IMR-90 (cell line): ENCODE results near the gene CELA3B. TPM values are rescaled to one million over a fixed set of nuclear protein-coding genes. Genes with fewer than 3 reads are reported as not detected.

ENCODE experiments used
- ATAC-seq: fragments of 200-7000 bp; cut with Tn5 transposase; 2 replicates; pipeline ENCODE4 v1.9.1; 2020; ENCODE audit warnings: low read depth, mild to moderate bottlenecking, moderate library complexity
- BruUV-seq: library from RNA; stranded (reverse); fragments of 400-500 nt; replicated peaks from 2 replicates; lab custom pipeline; 2021; lab: Mats Ljungman, UMichigan
- CTCF ChIA-PET: fragments of 300-600 bp; formaldehyde crosslinking; extraction: SDS; loops from one replicate; lab custom pipeline; 2021; ENCODE audit warnings: antibody characterized with exemption; lab: Yijun Ruan, JAX
- POLR2A ChIA-PET: fragments of 300-600 bp; sonication (Branson Sonifier 250); formaldehyde crosslinking; loops from one replicate; lab custom pipeline; 2022; ENCODE audit warnings: antibody characterized with exemption; ENCODE audit not compliant: unreplicated experiment; lab: Charles Lee
- DNase-seq: peaks from one replicate; pipeline ENCODE4 v3.0.0; 2013
- H2AFZ ChIP-seq: replicated peaks from 2 replicates; pipeline ENCODE3; 2013; ENCODE audit warnings: low read length, mild to moderate bottlenecking; ENCODE audit not compliant: poor library complexity
- H2AK5ac ChIP-seq: 2 replicates; pipeline ENCODE4 v1.6.1; 2013; ENCODE audit warnings: low read depth, low read length, inconsistent platforms
- H2AK9ac ChIP-seq: replicated peaks from 2 replicates; pipeline ENCODE3; 2013; ENCODE audit warnings: mild to moderate bottlenecking, low read depth, low read length, moderate library complexity; ENCODE audit not compliant: poor library complexity
- H2BK120ac ChIP-seq: 2 replicates; pipeline ENCODE4 v1.6.1; 2013; ENCODE audit warnings: low read depth, low read length, inconsistent platforms
- H2BK15ac ChIP-seq: 3 replicates; pipeline ENCODE4 v1.6.1; 2013; ENCODE audit warnings: low read depth, low read length, inconsistent platforms
- H2BK20ac ChIP-seq: 2 replicates; pipeline ENCODE4 v1.6.1; 2013; ENCODE audit warnings: low read depth, mild to moderate bottlenecking, inconsistent platforms, low read length, moderate library complexity
- H2BK5ac ChIP-seq: 2 replicates; pipeline ENCODE4 v1.6.1; 2013; ENCODE audit warnings: mild to moderate bottlenecking, low read depth, low read length, inconsistent platforms; ENCODE audit not compliant: poor library complexity, severe bottlenecking
- H3K14ac ChIP-seq: replicated peaks from 2 replicates; pipeline ENCODE4 v1.6.1; 2013; ENCODE audit warnings: low read depth, low read length, inconsistent platforms
- H3K18ac ChIP-seq: 2 replicates; pipeline ENCODE4 v1.6.1; 2013; ENCODE audit warnings: low read depth, low read length, control low read depth
- H3K23ac ChIP-seq: 2 replicates; pipeline ENCODE4 v1.6.1; 2013; ENCODE audit warnings: low read depth, low read length, inconsistent platforms
- H3K27ac ChIP-seq: 2 replicates; pipeline ENCODE4 v1.5.1; 2013; ENCODE audit warnings: mild to moderate bottlenecking, control low read depth, low read length; ENCODE audit not compliant: insufficient read depth
- H3K27me3 ChIP-seq: 2 replicates; pipeline ENCODE4 v1.6.1; 2013; ENCODE audit warnings: low read length; ENCODE audit not compliant: control insufficient read depth, insufficient read depth
- H3K36me3 ChIP-seq: 2 replicates; pipeline ENCODE4 v1.6.1; 2013; ENCODE audit warnings: low read length, mixed read lengths; ENCODE audit not compliant: control insufficient read depth, insufficient read depth
- H3K4ac ChIP-seq: 2 replicates; pipeline ENCODE4 v1.6.1; 2013; ENCODE audit warnings: low read depth, low read length, inconsistent platforms
- H3K4me1 ChIP-seq: 2 replicates; pipeline ENCODE4 v1.6.1; 2013; ENCODE audit warnings: low read length, mixed read lengths; ENCODE audit not compliant: control insufficient read depth, insufficient read depth
- H3K4me2 ChIP-seq: 2 replicates; pipeline ENCODE4 v1.6.1; 2013; ENCODE audit warnings: low read depth, mild to moderate bottlenecking, control low read depth, low read length, moderate library complexity
- H3K4me3 ChIP-seq: 2 replicates; pipeline ENCODE4 v1.5.1; 2013; ENCODE audit warnings: low read depth, mild to moderate bottlenecking, control low read depth, low read length, moderate library complexity; ENCODE audit not compliant: insufficient read depth
- H3K56ac ChIP-seq: 2 replicates; pipeline ENCODE4 v1.6.1; 2013; ENCODE audit warnings: low read length, inconsistent platforms; ENCODE audit not compliant: insufficient read depth; ENCODE audit errors: extremely low read depth
- H3K79me1 ChIP-seq, 2 experiments: 2 replicates each; pipeline ENCODE4 v1.6.1; 2013; ENCODE audit warnings: low read length in 2 of 2, inconsistent platforms in 1 of 2, low read depth in 1 of 2
- H3K9ac ChIP-seq: 2 replicates; pipeline ENCODE4 v1.6.1; 2013; ENCODE audit warnings: low read depth, low read length, control low read depth
- H3K9me1 ChIP-seq: 2 replicates; pipeline ENCODE4 v1.6.1; 2013; ENCODE audit warnings: low read length, inconsistent platforms; ENCODE audit not compliant: insufficient read depth
- H3K9me3 ChIP-seq: 2 replicates; pipeline ENCODE4 v1.6.1; 2013; ENCODE audit warnings: low read length; ENCODE audit not compliant: control insufficient read depth, insufficient read depth
- H4K20me1 ChIP-seq: 2 replicates; pipeline ENCODE4 v1.6.1; 2013; ENCODE audit warnings: low read length, inconsistent platforms; ENCODE audit not compliant: insufficient read depth
- H4K5ac ChIP-seq: 2 replicates; pipeline ENCODE4 v1.6.1; 2013; ENCODE audit warnings: mild to moderate bottlenecking, low read depth, low read length, control low read depth
- H4K8ac ChIP-seq, 2 experiments: 2 replicates each; pipeline ENCODE4 v1.6.1; 2013; ENCODE audit warnings: low read depth in 2 of 2, low read length in 2 of 2, control low read depth in 1 of 2, inconsistent platforms in 1 of 2
- H4K91ac ChIP-seq: 2 replicates; pipeline ENCODE4 v1.6.1; 2013; ENCODE audit warnings: low read depth, low read length, inconsistent platforms; ENCODE audit not compliant: insufficient read depth
- BHLHE40 ChIP-seq: fragments of 150-350 bp; IDR thresholded peaks from 2 replicates; pipeline ENCODE4 v1.6.1; 2016; ENCODE audit warnings: mild to moderate bottlenecking, low read depth, low read length
- CEBPB ChIP-seq: IDR thresholded peaks from 2 replicates; pipeline ENCODE4 v1.6.1; 2012; ENCODE audit warnings: low read depth, low read length, improper control_type of control experiment
- CHD1 ChIP-seq: IDR thresholded peaks from 2 replicates; pipeline ENCODE4 v1.6.1; 2012; ENCODE audit warnings: low read depth, low read length, improper control_type of control experiment
- FOS ChIP-seq: fragments of 150-350 bp; IDR thresholded peaks from 2 replicates; pipeline ENCODE4 v1.6.1; 2016; ENCODE audit warnings: low read depth, low read length
- MAFK ChIP-seq: IDR thresholded peaks from 2 replicates; pipeline ENCODE4 v1.6.1; 2012; ENCODE audit warnings: low read depth, low read length, improper control_type of control experiment
- MAZ ChIP-seq: IDR thresholded peaks from 2 replicates; pipeline ENCODE4 v1.6.1; 2012; ENCODE audit warnings: low read depth, mild to moderate bottlenecking, low read length, improper control_type of control experiment, moderate library complexity, borderline replicate concordance
- MXI1 ChIP-seq: IDR thresholded peaks from 2 replicates; pipeline ENCODE4 v1.6.1; 2012; ENCODE audit warnings: low read depth, mild to moderate bottlenecking, low read length, moderate library complexity, borderline replicate concordance
- NFE2L2 ChIP-seq: fragments of 150-350 bp; IDR thresholded peaks from 2 replicates; pipeline ENCODE4 v1.6.1; 2016; ENCODE audit warnings: low read depth, mild to moderate bottlenecking, low read length
- RCOR1 ChIP-seq: IDR thresholded peaks from 2 replicates; pipeline ENCODE4 v1.6.1; 2012; ENCODE audit warnings: mild to moderate bottlenecking, low read length, improper control_type of control experiment; ENCODE audit not compliant: insufficient replicate concordance
- RFX5 ChIP-seq: IDR thresholded peaks from 2 replicates; pipeline ENCODE4 v1.8.0; 2012; ENCODE audit warnings: low read depth, mild to moderate bottlenecking, low read length, moderate library complexity
- SMC3 ChIP-seq: fragments of 150-350 bp; IDR thresholded peaks from 2 replicates; pipeline ENCODE4 v1.6.1; 2016; ENCODE audit warnings: low read depth, mild to moderate bottlenecking, antibody characterized with exemption, low read length, moderate library complexity
- USF2 ChIP-seq: fragments of 150-350 bp; IDR thresholded peaks from 2 replicates; pipeline ENCODE4 v1.6.1; 2017; ENCODE audit warnings: mild to moderate bottlenecking, antibody characterized with exemption, low read length, low read depth
- WGBS, 2 experiments: methylation state at CpG; one replicate each; pipeline versions ENCODE4 v1.1.5 to v1.1.7; 2013; ENCODE audit warnings: missing lambda C conversion rate in 2 of 2; ENCODE audit not compliant: insufficient read length in 1 of 2; ENCODE audit errors: extremely low coverage in 2 of 2; 5-methylcytosine and 5-hydroxymethylcytosine counted together
- dilution Hi-C: fragments of 300-500 bp; cut with HindIII; formaldehyde crosslinking; loops from one replicate; pipeline ENCODE4 v1.14.3; 2018; ENCODE audit warnings: low sequenced_read_pairs; ENCODE audit not compliant: unreplicated experiment
- in situ Hi-C: fragments of 300-500 bp; cut with MboI; formaldehyde crosslinking; loops from 3 replicates; pipeline ENCODE4 v1.14.3; 2019; ENCODE audit warnings: low sequenced_read_pairs, inconsistent platforms, mixed read lengths
- intact Hi-C: fragments of 100-400 bp; cut with micrococcal nuclease; formaldehyde crosslinking; loops from 2 replicates; pipeline ENCODE4 v1.10.0; 2022
- polyA plus RNA-seq, 3 experiments: library from polyadenylated mRNA; depleted of rRNA; stranded (reverse); fragments of >200 nt; gene quantifications; 2 replicates each; pipeline ENCODE4 v1.2.3, GENCODE V29; 2012; ENCODE audit warnings: low replicate concordance in 1 of 3
- total RNA-seq: library from RNA; depleted of rRNA; stranded (reverse); fragments of >200 nt; gene quantifications from 2 replicates; pipeline ENCODE4 v1.2.3, GENCODE V29; 2012
- TF ChIP-seq, protein P1 (sequence below): fragments of 150-350 bp; IDR thresholded peaks from 2 replicates; pipeline ENCODE4 v1.6.1; 2016; ENCODE audit warnings: low read depth, mild to moderate bottlenecking, low read length, moderate library complexity, borderline replicate concordance
- TF ChIP-seq, protein P2 (sequence below): conservative IDR thresholded peaks from 2 replicates; pipeline ENCODE4 v1.5.1; 2012; ENCODE audit warnings: mild to moderate bottlenecking, low read depth, low read length, improper control_type of control experiment

CELA3B gene
- total and polyA plus RNA-seq, 2 of the 4 experiments (the other 2 are of a cell fraction), result not detected

DNA sequence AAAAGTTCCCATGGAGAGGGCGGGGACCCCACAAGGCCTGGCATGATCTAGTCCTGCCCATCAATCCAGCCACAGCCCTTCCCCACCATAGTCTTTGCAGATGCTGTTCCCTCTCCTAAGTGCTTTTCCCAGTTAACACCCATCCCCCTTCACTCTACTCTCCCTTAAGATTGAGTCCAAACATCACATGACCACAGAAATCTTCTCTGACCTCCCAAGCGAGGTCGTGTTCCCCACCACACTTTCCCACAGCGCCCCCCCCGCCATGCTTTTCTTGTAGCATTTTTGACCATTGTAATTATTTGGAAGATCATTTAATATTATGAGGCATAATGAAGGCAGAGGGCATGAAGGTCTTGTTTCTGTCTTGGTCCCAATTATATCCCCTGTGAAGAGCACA lies 35.5 kb upstream of the CELA3B start:
- Histone ChIP-seq H3K4ac (0 out of 2 replicates have a peak overlapping the region, but pooled peaks have one; percentile 23), H3K79me1 (peaks cover 5 to 8% of the 10 kb centered on the region in 2 experiments), H3K27ac (no peak overlapping the region), H3K9me1 (peaks cover 19% of the 10 kb centered on the region), H3K9ac (no peak overlapping the region), H3K36me3 (no peaks in the 10 kb centered on the region), H3K14ac (no peak overlapping the region), H3K56ac (no peak overlapping the region), H2BK5ac (no peak overlapping the region), H3K23ac (no peak overlapping the region; the same call in 1 of the 2 replicates), H3K18ac (no peak overlapping the region), H3K27me3 (no peaks in the 10 kb centered on the region), H4K8ac (no peak overlapping the region), H2BK120ac (no peak overlapping the region), H4K91ac (no peak overlapping the region), H2AFZ (no peak overlapping the region), H3K4me3 (no peak overlapping the region), H2BK15ac (0 out of 3 replicates have a peak overlapping the region, but pooled peaks have one; percentile 13), H2AK9ac (no peak overlapping the region), H3K4me2 (no peak overlapping the region), H4K5ac (no peak overlapping the region), H2AK5ac (peak overlapping the region; percentile 58; the same call in 1 of the 2 replicates), H4K20me1 (no peaks in the 10 kb centered on the region), H3K9me3 (no peaks in the 10 kb centered on the region), H3K4me1 (peaks cover 12% of the 10 kb centered on the region), H2BK20ac (no peak overlapping the region)
- intact Hi-C loops, result no loop called here
- dilution Hi-C loops, result no loop called here
- ATAC-seq, result no peak
- DNase-seq, result no peak
- ChIA-PET POLR2A (no interaction called here), CTCF (no interaction called here)
- WGBS, 2 experiments, result no CpG with 5 or more reads among the region's 5 CpGs
- in situ Hi-C loops, result no loop called here
- TF ChIP-seq MAZ (no peak), RFX5 (no peak), MAFK (no peak), USF2 (no peak), CHD1 (no peak), NFE2L2 (no peak), MXI1 (no peak), CEBPB (no peak), RCOR1 (no peak), FOS (no peak), BHLHE40 (no peak), SMC3 (no peak)
- TF ChIP-seq, protein P1, sequence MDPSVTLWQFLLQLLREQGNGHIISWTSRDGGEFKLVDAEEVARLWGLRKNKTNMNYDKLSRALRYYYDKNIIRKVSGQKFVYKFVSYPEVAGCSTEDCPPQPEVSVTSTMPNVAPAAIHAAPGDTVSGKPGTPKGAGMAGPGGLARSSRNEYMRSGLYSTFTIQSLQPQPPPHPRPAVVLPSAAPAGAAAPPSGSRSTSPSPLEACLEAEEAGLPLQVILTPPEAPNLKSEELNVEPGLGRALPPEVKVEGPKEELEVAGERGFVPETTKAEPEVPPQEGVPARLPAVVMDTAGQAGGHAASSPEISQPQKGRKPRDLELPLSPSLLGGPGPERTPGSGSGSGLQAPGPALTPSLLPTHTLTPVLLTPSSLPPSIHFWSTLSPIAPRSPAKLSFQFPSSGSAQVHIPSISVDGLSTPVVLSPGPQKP, result no peak
- TF ChIP-seq, protein P2, sequence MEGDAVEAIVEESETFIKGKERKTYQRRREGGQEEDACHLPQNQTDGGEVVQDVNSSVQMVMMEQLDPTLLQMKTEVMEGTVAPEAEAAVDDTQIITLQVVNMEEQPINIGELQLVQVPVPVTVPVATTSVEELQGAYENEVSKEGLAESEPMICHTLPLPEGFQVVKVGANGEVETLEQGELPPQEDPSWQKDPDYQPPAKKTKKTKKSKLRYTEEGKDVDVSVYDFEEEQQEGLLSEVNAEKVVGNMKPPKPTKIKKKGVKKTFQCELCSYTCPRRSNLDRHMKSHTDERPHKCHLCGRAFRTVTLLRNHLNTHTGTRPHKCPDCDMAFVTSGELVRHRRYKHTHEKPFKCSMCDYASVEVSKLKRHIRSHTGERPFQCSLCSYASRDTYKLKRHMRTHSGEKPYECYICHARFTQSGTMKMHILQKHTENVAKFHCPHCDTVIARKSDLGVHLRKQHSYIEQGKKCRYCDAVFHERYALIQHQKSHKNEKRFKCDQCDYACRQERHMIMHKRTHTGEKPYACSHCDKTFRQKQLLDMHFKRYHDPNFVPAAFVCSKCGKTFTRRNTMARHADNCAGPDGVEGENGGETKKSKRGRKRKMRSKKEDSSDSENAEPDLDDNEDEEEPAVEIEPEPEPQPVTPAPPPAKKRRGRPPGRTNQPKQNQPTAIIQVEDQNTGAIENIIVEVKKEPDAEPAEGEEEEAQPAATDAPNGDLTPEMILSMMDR, result no peak
- BruUV-seq, result no TSS peak
